K562 (cell line): ENCODE data around the gene CELA3B. TPM values are rescaled to one million over a fixed set of nuclear protein-coding genes. Genes with fewer than 3 reads are reported as not detected.

Experiments used
- BCL6 ChIP-seq: fragments of 250-450 bp; sonication (Bioruptor Pico); IDR thresholded peaks from 2 replicates; pipeline ENCODE4 v1.4.0; 2020
- CHD4 ChIP-seq: fragments of 200-600 bp; sonication (generic); IDR thresholded peaks from 3 replicates; pipeline ENCODE4 v1.6.1; 2012; ENCODE audit warnings: low read depth, mild to moderate bottlenecking, mixed read lengths, low read length, inconsistent platforms; ENCODE audit not compliant: insufficient read depth, insufficient replicate concordance, poor library complexity, severe bottlenecking
- FUS ChIP-seq: fragments of 200-400 bp; formaldehyde crosslinking; optimal IDR thresholded peaks from 2 replicates; pipeline ENCODE3; 2017; ENCODE audit warnings: low read depth, low read length
- KAT8 ChIP-seq: fragments of 450-650 bp; IDR thresholded peaks from 2 replicates; pipeline ENCODE4 v1.6.1; 2016; ENCODE audit warnings: low read depth, mild to moderate bottlenecking
- NR1H2 ChIP-seq: sonication (generic); formaldehyde crosslinking; IDR thresholded peaks from 2 replicates; pipeline ENCODE4 v1.4.0; 2020; ENCODE audit warnings: mild to moderate bottlenecking, missing genetic modification reagents
- NRF1 ChIP-seq, 2 experiments: fragments of 450-650 bp; IDR thresholded peaks in 1 of 2; conservative IDR thresholded peaks in 1 of 2; 2 replicates each; pipeline ENCODE4 v1.6.1; 2014; ENCODE audit warnings: mild to moderate bottlenecking in 2 of 2
- PCBP2 ChIP-seq: fragments of 200-400 bp; formaldehyde crosslinking; IDR thresholded peaks from 2 replicates; pipeline ENCODE4 v1.6.1; 2018; ENCODE audit warnings: low read length, low read depth, mild to moderate bottlenecking, moderate library complexity; ENCODE audit not compliant: poor library complexity, severe bottlenecking
- PTRF ChIP-seq: fragments of 450-650 bp; IDR thresholded peaks from 2 replicates; pipeline ENCODE4 v1.6.1; 2016; ENCODE audit warnings: mild to moderate bottlenecking, missing genetic modification characterization, missing compliant biosample characterization
- TRIM28 ChIP-seq: fragments of 450-650 bp; IDR thresholded peaks from 2 replicates; pipeline ENCODE4 v1.6.1; 2017
- YBX1 ChIP-seq: fragments of 450-650 bp; IDR thresholded peaks from 2 replicates; pipeline ENCODE4 v1.7.1; 2016; ENCODE audit warnings: mild to moderate bottlenecking
- ZNF316 ChIP-seq: fragments of 450-650 bp; IDR thresholded peaks from 2 replicates; pipeline ENCODE4 v1.6.1; 2016
- ZNF445 ChIP-seq: fragments of 250-450 bp; sonication (Bioruptor Pico); IDR thresholded peaks from 2 replicates; pipeline ENCODE4 v1.4.0; 2020; ENCODE audit warnings: low read depth, mild to moderate bottlenecking, moderate library complexity
- ZSCAN32 ChIP-seq: fragments of 450-650 bp; formaldehyde crosslinking; IDR thresholded peaks from 2 replicates; pipeline ENCODE4 v1.4.0; 2020; ENCODE audit warnings: mild to moderate bottlenecking, moderate library complexity
- polyA plus RNA-seq, 8 experiments: library from polyadenylated mRNA; depleted of rRNA in 4 of 8; stranded (reverse) in 5 of 8; unstranded in 3 of 8; fragments of >200 nt; fragmentation: Nextera tagmentation in 2 of 8; fragmentation: Illumina TruSeq in 1 of 8; extraction: Ambion mirVana in 2 of 8; extraction: Trizol in 1 of 8; gene quantifications; 2 replicates each; pipeline versions ENCODE4 v1.2.1 to v1.2.3, GENCODE V29; 2011 to 2014; ENCODE audit warnings: inconsistent platforms in 1 of 8, missing spikeins in 1 of 8
- total RNA-seq, 7 experiments: library from RNA; depleted of rRNA in 6 of 7; stranded (reverse); fragments of >200 nt in 6 of 7; fragmentation: Illumina TruSeq in 2 of 7; extraction: Trizol in 2 of 7; gene quantifications; 2 replicates each; pipeline versions ENCODE4 v1.2.1 to v1.2.3, GENCODE V29; 2011 to 2021; ENCODE audit warnings: low replicate concordance in 1 of 7
- TF ChIP-seq, protein P1 (sequence below): fragments of 250-450 bp; sonication (Bioruptor Pico); IDR thresholded peaks from 2 replicates; pipeline ENCODE4 v1.8.0; 2022; ENCODE audit warnings: inconsistent platforms, mild to moderate bottlenecking, moderate library complexity, borderline replicate concordance
- TF ChIP-seq, protein P2 (sequence below): fragments of 250-450 bp; sonication (Bioruptor Pico); IDR thresholded peaks from 2 replicates; pipeline ENCODE4 v1.4.0; 2020; ENCODE audit warnings: mild to moderate bottlenecking, moderate library complexity
- TF ChIP-seq, protein P3 (sequence below): fragments of 250-450 bp; sonication (Bioruptor Pico); IDR thresholded peaks from 2 replicates; pipeline ENCODE4 v1.5.0; 2022; ENCODE audit warnings: mild to moderate bottlenecking
- TF ChIP-seq, protein P4 (sequence below), 2 experiments: fragments of 450-650 bp in 1 of 2; IDR thresholded peaks; 2 replicates each; pipeline ENCODE4 v1.6.1; 2011 to 2017; ENCODE audit warnings: low read depth in 2 of 2, antibody characterized with exemption in 1 of 2, borderline replicate concordance in 1 of 2, low read length in 1 of 2, mild to moderate bottlenecking in 1 of 2, mixed read lengths in 1 of 2; ENCODE audit not compliant: control insufficient read depth in 1 of 2

Gene CELA3B
- total and polyA plus RNA-seq, 9 of the 15 experiments (the other 6 are each of a cell fraction or from before 2014, with no cell fraction given) = 3.1 TPM; not detected in 8

DNA sequence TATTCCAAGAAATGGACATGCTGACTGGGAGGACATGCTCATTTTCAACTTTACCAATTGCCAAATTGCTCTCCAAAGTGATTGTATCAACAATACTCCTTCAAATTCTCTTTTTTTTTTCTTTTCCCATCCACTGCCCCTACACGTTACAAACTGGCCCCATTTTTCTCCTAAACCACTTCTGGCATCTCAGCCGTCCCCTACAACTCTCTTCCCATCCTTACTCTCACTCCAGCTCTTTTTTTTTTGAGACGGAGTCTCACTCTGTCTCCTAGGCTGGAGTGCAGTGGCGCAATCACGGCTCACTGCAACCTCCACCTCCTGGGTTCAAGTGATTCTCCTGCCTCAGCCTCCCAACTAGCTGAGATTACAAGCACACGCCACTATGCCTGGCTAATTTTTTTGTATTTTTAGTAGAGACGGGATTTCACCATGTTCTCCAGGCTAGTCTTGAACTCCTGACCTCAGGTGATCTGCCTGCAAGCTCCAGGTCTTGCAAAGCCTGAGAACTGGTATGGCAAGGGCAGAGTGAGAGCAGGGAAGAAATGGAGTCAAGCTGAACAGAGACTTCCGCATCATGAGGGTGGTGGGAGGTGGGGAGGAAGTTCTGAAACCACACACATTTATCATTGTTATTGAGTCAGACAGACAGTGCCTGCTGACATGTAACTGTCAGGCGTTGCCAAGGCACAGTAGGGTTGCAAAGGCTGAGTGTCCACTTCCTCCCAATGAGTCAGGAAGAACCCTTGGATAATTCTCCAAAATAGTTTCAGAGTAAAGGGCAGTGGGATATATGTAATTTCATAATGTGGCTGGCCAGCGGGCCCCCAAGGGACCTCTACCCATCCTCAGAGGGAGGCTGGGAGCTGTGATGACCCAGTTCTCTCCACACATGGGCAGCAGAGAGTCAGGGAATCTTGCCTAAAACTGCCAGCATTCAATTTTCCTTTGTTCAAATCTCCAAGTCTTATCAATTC is 42.0 kb downstream of the CELA3B start (continued):
- TF ChIP-seq, protein P1, sequence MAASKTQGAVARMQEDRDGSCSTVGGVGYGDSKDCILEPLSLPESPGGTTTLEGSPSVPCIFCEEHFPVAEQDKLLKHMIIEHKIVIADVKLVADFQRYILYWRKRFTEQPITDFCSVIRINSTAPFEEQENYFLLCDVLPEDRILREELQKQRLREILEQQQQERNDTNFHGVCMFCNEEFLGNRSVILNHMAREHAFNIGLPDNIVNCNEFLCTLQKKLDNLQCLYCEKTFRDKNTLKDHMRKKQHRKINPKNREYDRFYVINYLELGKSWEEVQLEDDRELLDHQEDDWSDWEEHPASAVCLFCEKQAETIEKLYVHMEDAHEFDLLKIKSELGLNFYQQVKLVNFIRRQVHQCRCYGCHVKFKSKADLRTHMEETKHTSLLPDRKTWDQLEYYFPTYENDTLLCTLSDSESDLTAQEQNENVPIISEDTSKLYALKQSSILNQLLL (CRISPR knock-in tag) = no peak
- TF ChIP-seq KAT8 (no peak), NR1H2 (CRISPR knock-in tag) (no peak), ZSCAN32 (CRISPR knock-in tag) (no peak), BCL6 (CRISPR knock-in tag) (no peak), CHD4 (no peak), ZNF445 (CRISPR knock-in tag) (no peak), PCBP2 (no peak), NRF1 (conservative IDR thresholded peaks at IDR 0.05 in 1 of 2, IDR thresholded peaks at IDR 0.05 in 1 of 2) (0 out of 4 replicates have a peak, but pooled peaks of 1 of the 2 experiments have one; percentile 38), PTRF (tag) (no peak), YBX1 (no peak), FUS (no peak), TRIM28 (no peak), ZNF316 (no peak)
- TF ChIP-seq, protein P2, sequence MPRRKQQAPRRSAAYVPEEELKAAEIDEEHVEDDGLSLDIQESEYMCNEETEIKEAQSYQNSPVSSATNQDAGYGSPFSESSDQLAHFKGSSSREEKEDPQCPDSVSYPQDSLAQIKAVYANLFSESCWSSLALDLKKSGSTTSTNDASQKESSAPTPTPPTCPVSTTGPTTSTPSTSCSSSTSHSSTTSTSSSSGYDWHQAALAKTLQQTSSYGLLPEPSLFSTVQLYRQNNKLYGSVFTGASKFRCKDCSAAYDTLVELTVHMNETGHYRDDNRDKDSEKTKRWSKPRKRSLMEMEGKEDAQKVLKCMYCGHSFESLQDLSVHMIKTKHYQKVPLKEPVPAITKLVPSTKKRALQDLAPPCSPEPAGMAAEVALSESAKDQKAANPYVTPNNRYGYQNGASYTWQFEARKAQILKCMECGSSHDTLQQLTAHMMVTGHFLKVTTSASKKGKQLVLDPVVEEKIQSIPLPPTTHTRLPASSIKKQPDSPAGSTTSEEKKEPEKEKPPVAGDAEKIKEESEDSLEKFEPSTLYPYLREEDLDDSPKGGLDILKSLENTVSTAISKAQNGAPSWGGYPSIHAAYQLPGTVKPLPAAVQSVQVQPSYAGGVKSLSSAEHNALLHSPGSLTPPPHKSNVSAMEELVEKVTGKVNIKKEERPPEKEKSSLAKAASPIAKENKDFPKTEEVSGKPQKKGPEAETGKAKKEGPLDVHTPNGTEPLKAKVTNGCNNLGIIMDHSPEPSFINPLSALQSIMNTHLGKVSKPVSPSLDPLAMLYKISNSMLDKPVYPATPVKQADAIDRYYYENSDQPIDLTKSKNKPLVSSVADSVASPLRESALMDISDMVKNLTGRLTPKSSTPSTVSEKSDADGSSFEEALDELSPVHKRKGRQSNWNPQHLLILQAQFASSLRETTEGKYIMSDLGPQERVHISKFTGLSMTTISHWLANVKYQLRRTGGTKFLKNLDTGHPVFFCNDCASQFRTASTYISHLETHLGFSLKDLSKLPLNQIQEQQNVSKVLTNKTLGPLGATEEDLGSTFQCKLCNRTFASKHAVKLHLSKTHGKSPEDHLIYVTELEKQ (CRISPR knock-in tag) = peak; percentile 93
- TF ChIP-seq, protein P3, sequence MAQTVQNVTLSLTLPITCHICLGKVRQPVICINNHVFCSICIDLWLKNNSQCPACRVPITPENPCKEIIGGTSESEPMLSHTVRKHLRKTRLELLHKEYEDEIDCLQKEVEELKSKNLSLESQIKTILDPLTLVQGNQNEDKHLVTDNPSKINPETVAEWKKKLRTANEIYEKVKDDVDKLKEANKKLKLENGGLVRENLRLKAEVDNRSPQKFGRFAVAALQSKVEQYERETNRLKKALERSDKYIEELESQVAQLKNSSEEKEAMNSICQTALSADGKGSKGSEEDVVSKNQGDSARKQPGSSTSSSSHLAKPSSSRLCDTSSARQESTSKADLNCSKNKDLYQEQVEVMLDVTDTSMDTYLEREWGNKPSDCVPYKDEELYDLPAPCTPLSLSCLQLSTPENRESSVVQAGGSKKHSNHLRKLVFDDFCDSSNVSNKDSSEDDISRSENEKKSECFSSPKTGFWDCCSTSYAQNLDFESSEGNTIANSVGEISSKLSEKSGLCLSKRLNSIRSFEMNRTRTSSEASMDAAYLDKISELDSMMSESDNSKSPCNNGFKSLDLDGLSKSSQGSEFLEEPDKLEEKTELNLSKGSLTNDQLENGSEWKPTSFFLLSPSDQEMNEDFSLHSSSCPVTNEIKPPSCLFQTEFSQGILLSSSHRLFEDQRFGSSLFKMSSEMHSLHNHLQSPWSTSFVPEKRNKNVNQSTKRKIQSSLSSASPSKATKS (CRISPR knock-in tag) = no peak
- TF ChIP-seq, protein P4, sequence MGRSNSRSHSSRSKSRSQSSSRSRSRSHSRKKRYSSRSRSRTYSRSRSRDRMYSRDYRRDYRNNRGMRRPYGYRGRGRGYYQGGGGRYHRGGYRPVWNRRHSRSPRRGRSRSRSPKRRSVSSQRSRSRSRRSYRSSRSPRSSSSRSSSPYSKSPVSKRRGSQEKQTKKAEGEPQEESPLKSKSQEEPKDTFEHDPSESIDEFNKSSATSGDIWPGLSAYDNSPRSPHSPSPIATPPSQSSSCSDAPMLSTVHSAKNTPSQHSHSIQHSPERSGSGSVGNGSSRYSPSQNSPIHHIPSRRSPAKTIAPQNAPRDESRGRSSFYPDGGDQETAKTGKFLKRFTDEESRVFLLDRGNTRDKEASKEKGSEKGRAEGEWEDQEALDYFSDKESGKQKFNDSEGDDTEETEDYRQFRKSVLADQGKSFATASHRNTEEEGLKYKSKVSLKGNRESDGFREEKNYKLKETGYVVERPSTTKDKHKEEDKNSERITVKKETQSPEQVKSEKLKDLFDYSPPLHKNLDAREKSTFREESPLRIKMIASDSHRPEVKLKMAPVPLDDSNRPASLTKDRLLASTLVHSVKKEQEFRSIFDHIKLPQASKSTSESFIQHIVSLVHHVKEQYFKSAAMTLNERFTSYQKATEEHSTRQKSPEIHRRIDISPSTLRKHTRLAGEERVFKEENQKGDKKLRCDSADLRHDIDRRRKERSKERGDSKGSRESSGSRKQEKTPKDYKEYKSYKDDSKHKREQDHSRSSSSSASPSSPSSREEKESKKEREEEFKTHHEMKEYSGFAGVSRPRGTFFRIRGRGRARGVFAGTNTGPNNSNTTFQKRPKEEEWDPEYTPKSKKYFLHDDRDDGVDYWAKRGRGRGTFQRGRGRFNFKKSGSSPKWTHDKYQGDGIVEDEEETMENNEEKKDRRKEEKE (IDR thresholded peaks at IDR 0.05; ENCODE audit: borderline replicate concordance in 1 of 2, control insufficient read depth in 1 of 2, low read depth in 2 of 2, low read length in 1 of 2) = no peak
